Iris pigment epithelial cell (primary cell): ENCODE data around the gene FOSL2.
A peak's percentile ranks its signal among the peaks of the same experiment; 100 is the strongest.

Experiments
- DNase-seq: peaks from one replicate; pipeline ENCODE4 v3.0.0-alpha.2; 2011; ENCODE audit warnings: low read depth

Gene FOSL2

DNA sequence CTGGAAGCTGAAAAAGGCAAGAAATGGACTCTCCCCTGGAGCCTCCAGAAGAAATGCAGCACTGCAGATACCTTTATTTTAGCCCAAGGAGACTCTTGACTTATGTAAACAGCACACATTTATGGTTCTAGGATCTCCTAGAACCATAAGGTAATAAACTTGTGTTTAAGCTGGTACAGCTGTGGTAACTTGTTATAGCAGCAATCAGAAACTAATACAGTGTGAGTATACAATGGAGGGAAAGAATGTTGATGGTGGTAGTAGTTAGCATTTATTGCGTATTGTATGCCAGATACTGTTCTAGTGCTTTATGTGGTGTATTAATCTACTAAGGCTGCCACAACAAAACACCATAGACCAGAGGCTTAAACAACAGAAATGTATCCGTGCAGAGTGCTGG lies 40.6 kb downstream of the FOSL2 start:
- no peak for DNase-seq

DNA sequence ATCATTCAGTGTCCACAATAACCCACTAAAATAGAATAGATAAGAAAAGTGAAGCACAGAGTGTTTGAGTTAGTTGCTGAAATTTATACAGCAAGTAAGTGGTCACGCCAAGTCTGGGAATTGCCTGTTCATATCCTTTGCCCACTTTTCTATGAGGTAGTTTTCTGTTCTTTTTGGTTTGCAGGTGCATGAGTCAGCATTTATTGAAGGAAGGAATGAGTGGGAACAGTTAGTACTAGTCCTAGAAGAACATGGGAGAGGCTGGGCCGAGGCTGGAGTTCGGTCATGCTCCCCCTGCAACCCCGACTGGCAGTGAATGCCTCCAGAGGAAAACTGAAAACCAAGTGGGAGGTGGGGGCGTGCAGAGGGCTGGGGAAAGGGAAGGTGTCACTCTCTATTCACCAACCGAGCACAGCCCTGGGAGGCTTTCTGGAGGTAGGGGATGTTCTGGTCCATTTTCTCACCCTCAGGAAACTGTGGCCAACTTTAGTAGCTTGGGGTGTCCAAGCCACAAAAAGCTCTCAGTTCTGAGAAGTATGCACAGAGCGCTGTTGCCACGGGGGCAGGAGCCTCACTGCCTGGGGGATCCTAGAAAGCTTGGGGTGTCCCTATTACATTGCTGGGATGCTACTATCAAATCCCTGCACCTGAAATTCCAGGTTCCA lies 41.4 kb downstream of the FOSL2 start:
- DNase-seq: no peak

DNA sequence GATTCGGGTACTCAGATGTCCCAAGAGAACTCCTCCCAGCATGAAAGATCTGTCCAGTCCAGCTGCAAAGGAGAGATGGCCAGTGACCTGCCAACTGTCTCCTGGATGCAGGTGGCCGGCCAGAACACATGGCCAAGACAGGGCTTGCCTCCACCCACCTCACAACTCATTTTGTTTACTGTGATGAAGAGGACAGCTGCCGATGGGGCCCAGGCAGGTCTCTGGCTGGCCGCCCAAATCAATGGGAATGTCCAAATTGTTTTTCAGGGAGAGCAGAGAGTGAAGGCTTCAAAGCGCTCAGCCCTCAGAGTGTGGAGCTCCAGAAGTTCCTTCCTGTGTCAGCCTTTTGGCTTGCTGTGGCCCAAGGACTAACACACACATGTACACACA lies 41.9 kb downstream of the FOSL2 start:
- no peak for DNase-seq

DNA sequence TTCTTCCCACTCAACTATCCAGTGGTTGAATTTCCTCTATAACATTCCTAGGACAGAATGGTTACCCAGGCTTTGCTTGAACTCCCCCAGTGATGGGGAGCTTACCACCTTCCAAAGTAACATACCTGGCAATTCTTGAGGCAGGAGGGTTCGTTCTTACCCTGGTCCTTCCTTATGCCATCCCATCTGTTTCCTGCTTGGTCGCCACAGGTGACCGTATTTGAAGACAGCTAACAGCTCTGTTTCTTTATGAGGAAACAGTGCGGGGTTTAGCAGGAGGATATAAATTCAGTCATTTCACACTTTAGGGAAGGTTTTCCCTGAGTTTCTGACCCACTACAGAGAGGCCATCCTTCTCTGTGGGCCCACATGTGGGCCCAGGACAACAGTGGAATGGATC lies 42.6 kb downstream of the FOSL2 start:
- DNase-seq: no peak

DNA sequence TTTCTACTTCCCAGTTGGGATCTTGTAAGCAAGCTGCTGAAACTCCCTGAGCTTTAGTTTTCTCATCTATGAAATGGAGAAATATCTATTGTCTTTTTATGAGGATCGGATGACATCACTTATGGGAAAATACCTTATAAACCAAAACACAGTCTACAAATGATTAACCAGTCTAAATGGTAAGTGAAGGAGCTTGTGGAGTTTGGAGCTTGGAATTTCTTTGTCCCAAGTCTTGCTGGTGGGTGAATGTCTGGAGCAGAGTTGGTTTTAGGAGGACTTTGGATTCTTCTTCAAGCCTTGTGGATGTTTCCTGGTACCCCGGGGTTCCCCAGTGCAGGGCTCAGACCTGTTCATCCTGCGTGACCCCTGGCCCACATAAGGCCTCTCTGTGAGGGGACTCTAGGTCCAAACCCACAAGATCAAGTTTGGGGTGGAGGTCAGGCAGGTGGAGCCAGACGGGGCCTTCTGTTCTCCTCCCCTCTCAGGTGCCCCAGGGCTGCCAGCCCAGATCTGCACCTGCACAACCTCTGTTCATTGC lies 43.2 kb downstream of the FOSL2 start:
- no peak for DNase-seq

DNA sequence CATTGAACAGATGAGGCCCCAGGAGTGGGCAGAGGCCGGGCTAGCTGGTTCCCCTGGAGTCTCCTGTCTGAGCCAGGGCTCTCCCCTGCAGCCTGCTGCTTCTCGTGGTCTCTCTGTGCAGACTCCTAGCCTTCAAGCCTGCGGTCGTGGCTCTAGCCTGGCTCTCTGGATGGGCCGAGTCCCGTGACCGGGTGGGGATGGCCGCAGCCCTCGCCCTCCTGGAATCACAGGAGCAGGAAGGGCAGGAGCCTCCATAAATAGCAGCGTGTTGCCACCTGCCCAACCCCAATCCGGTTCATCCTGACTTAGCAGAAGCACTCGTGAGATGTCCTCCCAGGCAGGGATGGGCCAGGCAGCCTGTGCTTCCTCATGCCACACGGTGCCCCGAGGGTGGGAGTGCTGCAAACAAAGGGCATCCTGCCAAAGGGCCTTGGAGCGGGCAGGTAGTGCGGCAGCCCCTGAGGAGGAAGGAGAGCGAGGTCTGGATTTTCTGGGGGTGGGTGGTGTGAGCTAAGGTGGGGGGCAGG lies 43.9 kb downstream of the FOSL2 start:
- DNase-seq: no peak

DNA sequence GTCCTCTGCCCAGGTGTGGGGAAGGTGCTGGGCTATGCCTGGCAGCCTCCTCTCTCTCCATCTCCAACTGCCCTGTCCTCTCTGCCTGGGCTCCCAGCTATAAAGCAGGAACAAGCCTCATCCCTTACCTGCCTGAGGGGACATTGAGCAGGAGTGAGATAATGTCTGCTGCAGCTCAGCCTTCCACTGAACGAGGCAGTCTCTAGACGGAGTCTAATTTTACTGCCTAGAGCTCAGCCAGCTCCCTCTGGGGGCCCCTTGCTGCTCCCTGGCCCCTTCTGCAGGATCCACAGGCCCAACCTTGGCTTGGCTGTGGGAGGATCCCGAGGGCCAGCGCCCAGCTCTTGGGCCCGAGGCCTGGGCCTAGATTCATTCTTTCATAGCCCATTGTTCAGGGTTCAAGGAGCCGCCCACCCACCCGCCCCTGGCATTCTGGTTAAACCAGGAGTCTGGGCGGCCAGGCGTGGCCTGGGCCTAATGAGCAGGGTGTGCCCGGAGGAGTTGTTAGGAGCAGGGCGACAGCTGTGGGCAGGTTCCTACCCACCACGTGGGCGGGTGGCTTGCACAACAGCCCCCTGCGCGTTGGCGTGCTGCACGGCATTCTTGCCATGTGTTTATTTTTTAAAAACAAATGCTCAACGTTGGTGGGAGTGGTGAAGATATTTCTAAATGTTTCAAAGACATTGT lies 44.6 kb downstream of the FOSL2 start:
- DNase-seq: no peak

DNA sequence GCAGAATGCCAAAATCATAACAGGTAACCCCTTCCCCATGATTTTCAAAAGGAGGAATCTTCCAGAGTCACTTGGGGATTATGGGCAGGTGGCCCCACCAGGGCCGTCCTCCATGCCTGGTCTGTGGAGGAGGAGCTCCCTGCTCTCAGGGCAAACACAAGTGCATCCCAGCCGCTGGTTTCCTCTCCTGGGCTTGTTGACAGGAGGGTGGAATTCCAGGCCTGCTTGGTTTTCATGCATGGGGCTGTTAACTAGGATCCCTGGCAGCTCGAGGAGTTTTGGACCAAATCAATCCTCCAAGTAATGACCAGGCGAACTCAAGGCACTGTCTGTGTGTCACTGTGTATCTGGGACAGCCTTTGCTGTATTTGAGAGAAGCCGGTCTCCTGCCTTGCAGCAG lies 45.3 kb downstream of the FOSL2 start:
- no peak for DNase-seq

DNA sequence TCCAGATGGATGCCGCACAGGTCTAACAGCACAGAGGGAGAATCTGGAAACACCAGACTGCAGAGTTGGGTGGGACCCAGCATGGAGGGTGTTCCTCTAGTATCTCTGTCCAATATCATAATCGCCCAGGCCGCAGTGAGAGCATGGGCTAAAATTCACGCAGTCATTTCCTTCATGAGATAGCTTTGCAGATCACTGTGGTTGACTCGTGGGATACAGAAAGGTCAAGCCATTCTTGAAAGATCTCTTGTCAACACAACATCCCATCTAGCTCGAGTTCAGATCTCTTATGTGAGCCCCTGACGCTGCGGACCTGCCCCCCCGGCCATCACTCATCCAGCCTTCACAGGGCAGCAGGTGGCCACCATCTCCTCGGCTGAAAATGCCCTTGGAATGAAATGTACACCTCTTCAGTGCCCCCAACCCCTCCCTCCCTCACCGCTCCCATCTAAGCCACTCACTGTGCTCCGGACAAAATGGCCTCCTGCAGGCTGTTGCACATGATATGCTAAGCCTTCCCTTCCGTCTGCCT lies 45.9 kb downstream of the FOSL2 start:
- no peak for DNase-seq

DNA sequence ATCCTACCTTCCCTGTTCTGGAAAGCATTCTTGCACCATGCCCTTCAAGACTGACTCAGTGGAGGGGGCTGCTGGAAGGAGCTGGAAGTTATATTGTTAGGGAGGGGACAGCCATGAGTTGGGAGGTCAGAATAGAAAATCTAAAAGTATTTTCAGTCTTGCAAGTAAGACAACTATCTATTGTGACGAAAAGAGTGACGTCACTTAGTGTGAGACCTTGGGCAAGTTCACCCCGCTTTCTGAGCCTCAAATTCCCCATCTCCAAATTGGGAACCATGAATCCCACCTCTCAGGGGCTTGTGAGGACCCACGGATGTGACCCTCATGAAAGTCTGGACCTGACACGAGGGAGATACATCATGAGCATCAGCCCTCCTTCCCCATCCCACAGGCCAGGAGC lies 46.5 kb downstream of the FOSL2 start:
- DNase-seq: no peak

DNA sequence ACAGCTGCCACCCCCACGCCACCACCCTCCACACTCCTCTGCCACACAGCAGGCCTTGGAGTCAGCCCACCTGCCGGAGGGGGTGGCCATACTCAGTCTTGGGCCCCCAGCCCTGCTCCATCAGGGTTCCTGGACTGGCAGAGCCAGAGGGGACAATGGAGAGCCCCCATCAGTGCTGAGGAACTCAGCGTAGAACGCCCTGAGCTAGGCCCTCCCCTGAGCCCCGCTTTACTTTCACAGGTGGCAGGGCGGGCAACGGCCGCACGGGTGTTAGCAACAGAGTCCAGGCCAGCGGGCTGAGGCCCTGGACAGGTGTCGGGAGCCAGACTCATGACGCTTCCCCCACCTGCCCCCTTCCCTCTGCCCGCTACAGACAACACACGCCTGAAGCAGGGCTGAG lies 47.1 kb downstream of the FOSL2 start:
- no peak for DNase-seq

DNA sequence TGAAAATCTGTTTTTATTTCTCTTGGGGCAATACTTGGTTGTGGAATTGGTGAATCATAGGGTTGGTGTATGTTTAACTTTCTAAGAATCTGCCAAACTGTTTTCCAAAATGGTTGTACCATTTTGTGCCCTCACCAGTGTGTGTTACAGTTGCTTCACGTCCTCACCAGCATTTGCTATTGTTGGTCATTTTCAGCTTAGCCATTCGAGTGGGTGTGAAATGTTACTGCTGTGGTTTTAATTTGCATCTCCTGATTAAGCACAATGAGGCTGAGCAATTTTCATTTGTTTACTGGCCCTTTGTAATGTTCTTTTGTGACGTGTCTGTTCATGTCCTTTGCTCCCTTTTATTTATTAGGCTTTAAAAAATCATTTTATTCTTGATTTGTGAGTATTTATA lies 49.7 kb downstream of the FOSL2 start:
- no peak for DNase-seq

DNA sequence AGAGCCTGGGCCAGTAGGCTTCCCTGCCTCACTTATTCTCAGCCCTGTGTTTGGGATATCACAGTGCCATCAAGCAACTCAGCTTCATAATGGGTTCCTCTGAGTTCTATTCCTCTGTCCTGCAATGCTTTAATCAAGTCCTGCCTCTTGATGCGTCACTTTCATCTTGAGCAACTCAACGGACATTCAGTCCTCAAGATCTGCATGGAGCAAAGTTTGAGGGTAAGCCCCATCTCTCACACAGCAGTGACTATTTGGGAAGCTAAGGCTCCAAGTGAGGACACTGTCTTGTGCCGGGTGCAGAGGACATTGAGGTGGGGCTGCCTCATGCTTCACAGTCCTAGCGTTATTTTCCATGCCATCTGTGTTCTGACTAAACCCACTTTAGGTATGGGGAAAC lies 52.3 kb downstream of the FOSL2 start:
- no peak for DNase-seq

DNA sequence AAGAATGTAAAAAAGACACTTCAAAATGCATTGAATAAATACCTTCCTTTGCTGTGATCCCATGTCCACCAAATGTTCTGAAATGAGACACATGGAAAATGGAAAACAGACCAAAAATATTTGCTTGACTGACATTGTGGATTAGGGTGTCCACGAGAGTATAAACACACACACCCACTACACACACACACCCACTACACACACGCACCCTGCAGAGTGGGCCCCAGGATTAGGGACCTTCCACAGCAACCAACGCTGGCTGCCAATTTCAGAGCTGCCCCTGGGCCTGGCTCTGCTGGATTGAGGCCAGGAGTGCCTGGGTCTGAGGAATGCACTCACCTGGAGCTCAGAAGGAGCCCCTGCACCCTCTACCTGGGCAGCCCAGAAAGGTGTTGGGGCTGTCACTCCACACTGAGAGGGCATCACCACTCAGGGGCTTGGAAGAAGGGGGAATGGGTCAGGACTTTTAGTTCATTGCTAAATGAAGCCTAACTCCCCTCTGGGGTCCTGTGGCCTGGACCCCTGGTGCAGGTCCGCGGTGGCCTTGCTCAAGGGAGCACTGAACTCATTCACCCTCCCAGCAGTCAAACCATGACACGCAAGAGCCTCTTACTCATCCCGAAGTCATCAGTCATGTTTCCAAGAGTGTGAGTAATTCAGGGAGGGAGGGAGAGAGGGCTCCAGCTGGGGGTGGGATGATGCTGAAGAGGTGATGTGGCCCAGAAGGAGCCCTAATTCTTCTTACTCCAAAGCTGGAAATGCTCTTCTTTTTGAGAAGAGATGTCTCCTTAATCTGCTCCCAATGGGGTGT lies 53.0 kb downstream of the FOSL2 start:
- DNase-seq: peak; percentile 98

DNA sequence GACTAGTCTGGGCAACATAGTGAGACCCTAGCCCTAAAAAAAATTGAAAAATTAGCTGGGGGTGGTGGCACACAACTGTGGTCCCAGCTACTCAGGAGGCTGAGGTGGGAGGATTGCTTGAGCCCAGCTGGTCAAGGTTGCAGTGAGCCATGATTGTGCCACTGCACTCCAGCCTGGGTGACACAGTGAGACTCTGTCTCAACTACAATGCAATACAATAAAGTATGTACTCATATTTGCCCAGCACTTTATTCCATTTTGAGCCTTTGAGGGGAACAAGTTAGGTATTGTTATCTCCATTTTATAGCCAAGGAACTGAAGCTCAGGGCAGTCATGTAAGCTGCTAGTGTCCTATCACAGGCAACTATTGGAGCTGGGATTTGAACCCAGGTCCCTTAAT lies 53.9 kb downstream of the FOSL2 start:
- DNase-seq: no peak

DNA sequence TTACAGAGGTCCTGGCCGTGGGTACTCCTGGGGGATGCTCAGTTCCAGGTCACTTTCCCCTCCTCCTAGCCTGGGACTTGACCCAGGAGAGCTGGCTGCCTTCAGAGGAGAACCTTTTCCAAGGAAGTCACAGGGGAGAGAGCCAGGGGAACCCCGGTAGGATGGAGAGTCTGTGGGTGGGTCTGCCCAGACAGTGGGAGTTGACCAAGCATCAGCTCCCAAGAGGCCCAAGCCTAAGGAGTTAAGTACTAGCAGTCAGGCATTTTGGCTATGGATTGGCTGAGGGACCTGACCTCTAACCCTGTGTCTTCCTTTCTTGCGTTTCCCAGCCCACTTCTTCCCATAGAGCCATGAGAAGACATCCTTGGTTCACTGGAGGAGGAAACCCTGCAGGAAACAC lies 54.4 kb downstream of the FOSL2 start:
- DNase-seq: no peak

DNA sequence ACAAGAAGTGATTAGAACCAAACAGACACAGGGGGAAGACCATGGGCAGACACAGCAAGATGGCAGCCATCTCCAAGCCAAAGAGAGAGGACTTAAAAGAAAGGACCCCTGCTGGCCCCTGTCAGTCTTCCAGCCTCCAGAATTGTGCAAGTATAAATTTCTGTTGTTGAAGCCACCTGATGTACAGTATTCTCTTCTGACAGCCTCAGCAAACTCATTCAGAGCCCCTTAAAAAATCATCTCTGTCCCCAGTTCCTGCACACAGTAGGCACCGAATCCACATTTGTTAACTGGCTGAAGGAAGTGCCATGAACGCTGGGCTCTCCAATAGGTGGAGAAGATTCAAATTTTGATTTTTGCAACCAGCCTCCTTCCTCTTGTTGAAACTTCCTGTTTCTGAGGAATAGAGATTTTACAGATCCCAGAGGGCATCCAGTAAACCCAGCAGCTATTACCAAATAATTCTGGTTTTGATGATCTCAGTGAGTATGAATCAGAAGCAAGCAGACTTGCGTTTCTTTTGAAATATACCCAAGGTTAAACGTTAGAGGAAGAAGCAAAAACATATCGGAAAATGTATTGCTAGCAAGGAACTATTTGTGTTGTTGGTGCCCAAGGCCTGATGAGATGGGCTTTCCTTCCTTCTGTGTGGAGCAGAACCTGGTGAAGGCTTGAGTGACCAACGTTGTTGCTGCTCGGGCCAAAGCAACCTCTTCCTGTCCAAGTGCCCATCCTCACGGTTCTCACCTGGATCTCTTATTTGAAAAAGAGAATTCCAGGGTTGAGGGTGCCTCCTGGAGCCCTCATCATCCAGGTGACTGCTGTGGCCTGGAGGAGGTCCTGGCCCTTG lies 55.5 kb downstream of the FOSL2 start:
- DNase-seq: peak; percentile 93

DNA sequence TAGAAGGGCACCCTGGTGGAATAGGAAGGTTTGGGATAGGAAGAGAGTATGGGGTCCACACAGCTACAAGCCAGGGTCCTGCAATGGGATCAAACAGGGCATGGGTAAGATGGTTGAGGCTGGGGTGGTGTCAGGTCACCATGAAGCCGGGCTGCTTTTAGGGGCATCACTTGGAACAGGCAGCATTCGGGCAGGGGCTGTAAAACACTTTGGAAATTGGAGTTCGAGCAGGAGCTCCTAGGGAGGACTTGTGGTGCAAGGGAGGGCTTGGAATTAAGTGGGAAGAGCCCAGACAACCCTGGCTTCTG lies 56.1 kb downstream of the FOSL2 start:
- DNase-seq: no peak

DNA sequence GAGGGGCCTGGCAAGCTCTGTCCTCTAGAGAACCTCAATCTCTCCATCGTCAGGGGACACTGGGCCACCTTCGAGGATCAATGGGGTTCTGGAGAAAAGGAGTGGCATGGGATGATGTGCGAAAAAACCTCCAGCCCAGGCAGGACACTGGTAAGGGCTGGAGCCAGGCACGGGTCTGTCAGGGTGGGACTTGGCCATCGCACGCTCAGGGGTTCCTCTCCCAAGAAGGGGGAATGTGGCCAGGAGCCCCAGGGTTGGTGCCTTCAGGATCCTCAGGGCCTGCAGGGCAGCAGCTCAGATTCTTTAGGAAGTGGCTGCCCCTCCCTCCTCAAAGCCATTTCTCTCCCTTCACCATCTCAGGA lies 56.4 kb downstream of the FOSL2 start:
- no peak for DNase-seq

DNA sequence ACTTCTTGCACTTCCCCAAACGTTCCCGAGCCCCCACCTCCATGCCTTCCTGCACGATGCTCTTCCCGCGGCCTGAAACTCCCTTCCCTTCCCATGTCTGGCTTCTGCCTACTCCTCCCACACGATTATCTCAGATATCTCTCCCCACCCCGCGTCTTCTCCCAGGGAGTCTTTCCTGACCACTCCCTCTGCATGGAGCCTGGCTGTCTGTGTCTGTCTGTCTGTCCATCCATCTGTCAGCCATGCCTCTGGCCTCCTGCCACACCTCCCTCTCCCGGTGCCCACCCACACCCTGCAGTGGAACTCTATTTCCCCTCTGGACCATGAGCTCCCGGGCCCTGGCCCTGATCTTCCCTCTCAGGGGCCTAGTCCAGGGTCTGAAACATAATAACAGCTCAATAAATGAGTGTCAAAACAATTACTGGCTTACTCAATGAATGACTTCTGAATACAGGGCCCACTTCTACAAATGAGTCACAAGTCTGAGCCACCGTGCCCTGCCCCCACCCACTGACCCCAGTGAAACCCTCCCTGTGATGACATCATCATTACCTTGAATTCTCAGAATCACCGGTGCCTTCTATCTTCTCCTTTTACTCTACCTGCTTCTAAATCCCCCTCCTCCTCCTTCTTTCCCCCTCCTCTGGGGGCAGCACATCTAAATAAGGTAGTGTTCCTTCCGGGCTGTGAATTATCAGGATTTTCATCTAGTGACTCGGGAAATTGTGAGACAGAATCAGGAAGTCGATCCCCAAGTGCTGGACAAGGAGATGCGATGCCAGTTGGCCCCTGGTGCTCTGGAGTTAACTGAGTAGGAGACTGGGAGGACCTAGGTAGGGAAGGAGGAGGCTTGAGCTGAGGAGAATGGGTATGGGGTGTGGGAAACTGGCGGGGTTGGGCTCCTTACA lies 57.1 kb downstream of the FOSL2 start:
- peak; percentile 64 for DNase-seq
